ENCODE results near the gene APLP2. TPM values are rescaled to one million over a fixed set of nuclear protein-coding genes. Genes with fewer than 3 reads are reported as not detected.

Gene APLP2
- total and polyA plus RNA-seq, 9 of the 15 experiments (the other 6 are each of a cell fraction or from before 2014, with no cell fraction given) = 17.4 to 164 (median 118) TPM

- Histone ChIP-seq H3K36me3 (ENCODE audit: control insufficient read depth, insufficient read depth, low read length) (no peaks in the 10 kb centered on the region), H3K27ac (ENCODE audit: extremely low read depth, low read depth, low read length) (no peak overlapping the region), H3K9me1 (ENCODE audit: control insufficient read depth, insufficient read depth, low read length) (no peaks in the 10 kb centered on the region), H3K4me1 (replicated peaks in 1 of 2; ENCODE audit: control insufficient read depth in 2 of 2, insufficient read depth in 2 of 2, low read length in 2 of 2) (peaks cover 12% of the 10 kb centered on the region in 2 experiments; a peak in 4 of 5 replicates), H3K79me2 (ENCODE audit: control insufficient read depth, insufficient read depth, low read length) (no peaks in the 10 kb centered on the region), H3K27me3 (ENCODE audit: control insufficient read depth in 2 of 2, insufficient read depth in 2 of 2, low read length in 2 of 2) (0 out of 5 replicates have a peak, but pooled peaks cover 0 to 8% of the 10 kb centered on the region in 2 experiments), H3K9ac (ENCODE audit: insufficient read depth in 1 of 2, low read depth in 2 of 2, low read length in 2 of 2) (no peak overlapping the region), H4K20me1 (replicated peaks; ENCODE audit: control insufficient read depth, insufficient read depth, low read length) (no peaks in the 10 kb centered on the region), H2AFZ (ENCODE audit: low read depth, low read length) (no peak overlapping the region), H3K4me2 (ENCODE audit: insufficient read depth, low read length) (no peak overlapping the region), H3K4me3 (no peak overlapping the region), H3K9me3 (replicated peaks; ENCODE audit: control insufficient read depth, insufficient read depth, low read depth, low read length) (no peaks in the 10 kb centered on the region)
- intact Hi-C loops (cut with micrococcal nuclease) = no loop called here
- ChIA-PET CTCF (ENCODE audit: low intra/inter-chr PET ratio) (no interaction called here), POLR2A (no interaction called here)
- BruUV-seq (replicated peaks) = no TSS peak
- FAIRE-seq (no peak), DNase-seq (ENCODE audit: extremely low read depth in 1 of 4, low spot score in 3 of 4) (no peak), ATAC-seq (no peak)
- in situ Hi-C loops (cut with MboI) = no loop called here
- TF ChIP-seq, protein P1, sequence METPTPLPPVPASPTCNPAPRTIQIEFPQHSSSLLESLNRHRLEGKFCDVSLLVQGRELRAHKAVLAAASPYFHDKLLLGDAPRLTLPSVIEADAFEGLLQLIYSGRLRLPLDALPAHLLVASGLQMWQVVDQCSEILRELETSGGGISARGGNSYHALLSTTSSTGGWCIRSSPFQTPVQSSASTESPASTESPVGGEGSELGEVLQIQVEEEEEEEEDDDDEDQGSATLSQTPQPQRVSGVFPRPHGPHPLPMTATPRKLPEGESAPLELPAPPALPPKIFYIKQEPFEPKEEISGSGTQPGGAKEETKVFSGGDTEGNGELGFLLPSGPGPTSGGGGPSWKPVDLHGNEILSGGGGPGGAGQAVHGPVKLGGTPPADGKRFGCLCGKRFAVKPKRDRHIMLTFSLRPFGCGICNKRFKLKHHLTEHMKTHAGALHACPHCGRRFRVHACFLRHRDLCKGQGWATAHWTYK (CRISPR knock-in tag; IDR thresholded peaks at IDR 0.05) = no peak
- TF ChIP-seq ZNF395 (CRISPR knock-in tag; IDR thresholded peaks at IDR 0.05) (no peak), MCM3 (IDR thresholded peaks at IDR 0.05) (no peak), CBX2 (IDR thresholded peaks at IDR 0.05; ENCODE audit: insufficient read depth, low read length, poor library complexity, severe bottlenecking) (no peak), FOS (IDR thresholded peaks at IDR 0.05; ENCODE audit: extremely low read depth, insufficient read length) (no peak), MBD2 (IDR thresholded peaks at IDR 0.05; ENCODE audit: borderline replicate concordance, low read depth) (no peak), ZFP36 (IDR thresholded peaks at IDR 0.05; ENCODE audit: low read depth, low read length, partially characterized antibody) (no peak), ETV1 (tag; conservative IDR thresholded peaks at IDR 0.05; ENCODE audit: low read depth) (no peak), YBX1 (IDR thresholded peaks at IDR 0.05) (no peak), SRSF7 (optimal IDR thresholded peaks at IDR 0.05; ENCODE audit: low read depth, low read length) (no peak), CBX3 (IDR thresholded peaks at IDR 0.05; ENCODE audit: borderline replicate concordance in 1 of 2, low read length in 2 of 2) (no peak), POLR3G (IDR thresholded peaks at IDR 0.05; ENCODE audit: extremely low read depth, insufficient read length, insufficient replicate concordance) (no peak), SREBF2 (CRISPR knock-in tag; IDR thresholded peaks at IDR 0.05) (no peak), XRCC4 (IDR thresholded peaks at IDR 0.05; ENCODE audit: extremely low read depth, insufficient read depth, insufficient read length) (no peak), CREB5 (CRISPR knock-in tag; IDR thresholded peaks at IDR 0.05) (no peak), EP400 (IDR thresholded peaks at IDR 0.05) (no peak)
- TF ChIP-seq, protein P2, sequence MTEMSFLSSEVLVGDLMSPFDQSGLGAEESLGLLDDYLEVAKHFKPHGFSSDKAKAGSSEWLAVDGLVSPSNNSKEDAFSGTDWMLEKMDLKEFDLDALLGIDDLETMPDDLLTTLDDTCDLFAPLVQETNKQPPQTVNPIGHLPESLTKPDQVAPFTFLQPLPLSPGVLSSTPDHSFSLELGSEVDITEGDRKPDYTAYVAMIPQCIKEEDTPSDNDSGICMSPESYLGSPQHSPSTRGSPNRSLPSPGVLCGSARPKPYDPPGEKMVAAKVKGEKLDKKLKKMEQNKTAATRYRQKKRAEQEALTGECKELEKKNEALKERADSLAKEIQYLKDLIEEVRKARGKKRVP (CRISPR knock-in tag; IDR thresholded peaks at IDR 0.05) = no peak
- WGBS (ENCODE audit: insufficient coverage, low coverage, missing lambda C conversion rate) = 82% methylated on average over 39 of the region's 49 CpGs
Measured at GRCh38 chr11:130040281-130040940, 29.3 kb upstream of the APLP2 start.
